ENCODE data around the gene KISS1. TPM values are rescaled to one million over a fixed set of nuclear protein-coding genes. Genes with fewer than 3 reads are reported as not detected.

Gene KISS1
- total RNA-seq, 1 donor from 2014 or later: not detected

DNA sequence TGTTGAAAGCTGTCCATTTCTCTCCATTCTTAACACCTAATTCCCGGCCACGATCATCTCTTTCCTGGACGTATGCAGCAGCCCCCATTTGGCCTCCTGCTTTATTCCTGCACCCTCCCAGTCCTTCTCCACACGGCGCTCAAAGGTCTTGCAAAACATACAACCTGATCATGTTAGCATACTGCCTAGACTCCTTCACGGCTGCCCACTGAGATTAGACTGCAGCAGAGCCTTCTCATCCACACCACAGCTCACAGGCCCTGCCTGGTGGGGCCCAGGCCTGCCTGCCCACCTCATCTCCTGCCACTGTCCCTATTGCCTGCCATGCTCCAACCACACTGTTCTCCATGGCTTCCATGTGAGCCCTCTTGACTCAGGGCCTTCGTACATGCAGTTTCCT is 14.8 kb upstream of the KISS1 start:
- H3K4me3 ChIP-seq: no peak overlapping the region
- intact Hi-C loops (cut with DNase I): loop anchor here (5.0 kb wide), 1 partner anchor 49 kb away; no protein-coding TSS in a partner anchor
- TF ChIP-seq POLR2A (IDR thresholded peaks at IDR 0.05): no peak
- TF ChIP-seq, protein P1, sequence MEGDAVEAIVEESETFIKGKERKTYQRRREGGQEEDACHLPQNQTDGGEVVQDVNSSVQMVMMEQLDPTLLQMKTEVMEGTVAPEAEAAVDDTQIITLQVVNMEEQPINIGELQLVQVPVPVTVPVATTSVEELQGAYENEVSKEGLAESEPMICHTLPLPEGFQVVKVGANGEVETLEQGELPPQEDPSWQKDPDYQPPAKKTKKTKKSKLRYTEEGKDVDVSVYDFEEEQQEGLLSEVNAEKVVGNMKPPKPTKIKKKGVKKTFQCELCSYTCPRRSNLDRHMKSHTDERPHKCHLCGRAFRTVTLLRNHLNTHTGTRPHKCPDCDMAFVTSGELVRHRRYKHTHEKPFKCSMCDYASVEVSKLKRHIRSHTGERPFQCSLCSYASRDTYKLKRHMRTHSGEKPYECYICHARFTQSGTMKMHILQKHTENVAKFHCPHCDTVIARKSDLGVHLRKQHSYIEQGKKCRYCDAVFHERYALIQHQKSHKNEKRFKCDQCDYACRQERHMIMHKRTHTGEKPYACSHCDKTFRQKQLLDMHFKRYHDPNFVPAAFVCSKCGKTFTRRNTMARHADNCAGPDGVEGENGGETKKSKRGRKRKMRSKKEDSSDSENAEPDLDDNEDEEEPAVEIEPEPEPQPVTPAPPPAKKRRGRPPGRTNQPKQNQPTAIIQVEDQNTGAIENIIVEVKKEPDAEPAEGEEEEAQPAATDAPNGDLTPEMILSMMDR (IDR thresholded peaks at IDR 0.05): no peak
- H3K36me3 ChIP-seq: no peaks in the 10 kb centered on the region
- no peak overlapping the region for H3K27ac ChIP-seq
- H3K27me3 ChIP-seq: no peaks in the 10 kb centered on the region
- no peak for DNase-seq (ENCODE audit: extremely low spot score in 2 of 2)
- H3K9me3 ChIP-seq: no peaks in the 10 kb centered on the region
- peaks cover 8% of the 10 kb centered on the region for H3K4me1 ChIP-seq

GRCh38 chr1:204207136-204207616 is 10.9 kb upstream of the KISS1 start:
- no peak overlapping the region for H3K27ac ChIP-seq
- H3K4me3 ChIP-seq: no peak overlapping the region
- no peaks in the 10 kb centered on the region for H3K27me3 ChIP-seq
- TF ChIP-seq POLR2A (IDR thresholded peaks at IDR 0.05) (no peak), POLR2AphosphoS5 (IDR thresholded peaks at IDR 0.05; ENCODE audit: insufficient read depth in 1 of 2, low read depth in 1 of 2) (no peak)
- TF ChIP-seq, protein P1 (IDR thresholded peaks at IDR 0.05): peak; percentile 53 to 83 (median 61)
- intact Hi-C loops (cut with DNase I): no loop called here
- DNase-seq (ENCODE audit: extremely low spot score in 2 of 2): no peak
- no peaks in the 10 kb centered on the region for H3K36me3 ChIP-seq
- no peaks in the 10 kb centered on the region for H3K4me1 ChIP-seq
- H3K9me3 ChIP-seq: no peaks in the 10 kb centered on the region

DNA sequence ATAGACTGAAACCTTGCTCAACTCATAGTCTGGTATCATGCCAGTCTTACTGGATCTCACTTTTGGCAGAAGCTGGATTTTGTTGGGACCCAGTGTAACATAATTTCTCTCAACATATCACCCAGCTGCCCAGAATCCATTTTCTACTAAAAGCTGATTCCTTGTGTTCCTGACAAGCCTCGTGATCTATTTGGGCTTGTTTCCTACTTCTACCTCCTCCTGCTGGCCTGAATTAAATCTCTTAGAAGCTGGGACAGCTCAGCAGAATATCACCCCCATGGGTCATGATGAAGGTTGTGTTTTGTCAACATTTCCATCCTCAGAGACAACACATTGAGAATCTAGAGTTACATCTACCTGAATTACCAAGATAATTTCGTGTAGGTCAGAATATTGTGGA is 9.8 kb upstream of the KISS1 start:
- no peak overlapping the region for H3K4me3 ChIP-seq
- intact Hi-C loops (cut with DNase I): no loop called here
- H3K27me3 ChIP-seq: no peaks in the 10 kb centered on the region
- DNase-seq (ENCODE audit: extremely low spot score in 2 of 2): no peak
- no peak for TF ChIP-seq POLR2AphosphoS5 (IDR thresholded peaks at IDR 0.05; ENCODE audit: insufficient read depth in 1 of 2, low read depth in 1 of 2)
- TF ChIP-seq, protein P1 (IDR thresholded peaks at IDR 0.05): no peak
- no peaks in the 10 kb centered on the region for H3K9me3 ChIP-seq
- no peaks in the 10 kb centered on the region for H3K4me1 ChIP-seq
- H3K36me3 ChIP-seq: no peaks in the 10 kb centered on the region
- H3K27ac ChIP-seq: no peak overlapping the region

DNA sequence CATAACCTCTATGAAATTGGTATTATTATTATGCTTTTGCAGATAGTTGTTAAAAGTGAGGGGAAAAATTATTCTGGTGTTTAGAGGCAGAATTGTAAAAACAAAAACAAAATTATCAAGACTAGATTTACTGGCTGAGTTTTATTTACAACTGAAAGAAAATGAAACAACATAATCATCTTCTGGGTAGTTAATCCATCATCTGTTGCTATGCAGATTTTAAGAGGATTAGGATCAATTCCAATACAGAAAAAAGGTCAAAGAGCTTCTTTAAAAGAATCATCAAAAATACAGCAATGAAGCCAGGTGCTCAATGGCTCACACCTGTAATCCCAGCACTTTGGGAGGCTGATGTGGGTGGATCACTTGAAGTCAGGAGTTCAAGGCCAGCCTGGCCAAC is 9.2 kb upstream of the KISS1 start:
- Histone ChIP-seq H3K36me3 (no peaks in the 10 kb centered on the region), H3K9me3 (no peaks in the 10 kb centered on the region), H3K4me3 (no peak overlapping the region), H3K4me1 (no peaks in the 10 kb centered on the region), H3K27ac (no peak overlapping the region), H3K27me3 (no peaks in the 10 kb centered on the region)
- no peak for DNase-seq (ENCODE audit: extremely low spot score in 2 of 2)
- TF ChIP-seq POLR2AphosphoS5 (IDR thresholded peaks at IDR 0.05; ENCODE audit: insufficient read depth in 1 of 2, low read depth in 1 of 2) (no peak), POLR2A (IDR thresholded peaks at IDR 0.05) (no peak)
- TF ChIP-seq, protein P1 (IDR thresholded peaks at IDR 0.05): no peak
- intact Hi-C loops (cut with DNase I): no loop called here

DNA sequence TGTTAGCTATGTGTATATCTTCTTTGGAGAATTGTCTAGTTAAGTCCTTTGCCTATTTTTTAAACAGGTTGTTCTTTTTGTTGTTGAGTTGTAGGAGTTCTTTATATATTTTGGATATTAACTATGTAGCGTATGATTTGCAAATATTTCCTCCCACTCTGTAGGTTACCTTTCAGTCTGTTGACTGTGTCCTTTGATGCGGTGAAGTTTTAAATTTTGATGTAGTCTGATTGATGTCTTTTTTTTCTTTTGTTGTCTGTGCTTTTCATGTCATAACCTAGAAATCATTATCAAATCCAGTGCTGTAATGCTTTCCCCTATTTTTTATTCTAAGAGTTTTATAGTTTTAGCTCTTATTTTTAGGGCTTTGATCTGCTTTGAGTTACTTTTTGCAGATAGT is 8.7 kb upstream of the KISS1 start:
- intact Hi-C loops (cut with DNase I): no loop called here
- Histone ChIP-seq H3K27me3 (no peaks in the 10 kb centered on the region), H3K4me3 (no peak overlapping the region), H3K9me3 (no peaks in the 10 kb centered on the region), H3K4me1 (no peaks in the 10 kb centered on the region), H3K27ac (no peak overlapping the region), H3K36me3 (no peaks in the 10 kb centered on the region)
- TF ChIP-seq, protein P1 (IDR thresholded peaks at IDR 0.05): no peak
- TF ChIP-seq POLR2AphosphoS5 (IDR thresholded peaks at IDR 0.05; ENCODE audit: insufficient read depth in 1 of 2, low read depth in 1 of 2) (no peak), POLR2A (IDR thresholded peaks at IDR 0.05) (no peak)
- DNase-seq (ENCODE audit: extremely low spot score in 2 of 2): no peak

Data from vagina (tissue), 2 donors.